Stimulated activated CD8-positive, alpha-beta memory T cell treated with anti-CD3 and anti-CD28 coated beads, Interleukin-12 subunit alpha, Interleukin-12 subunit beta, amount 100 ng/mL, for 1 hour (primary cell): ENCODE data around the gene NKAIN4.

Source experiments
- DNase-seq: peaks from one replicate; pipeline ENCODE4 v3.0.0-alpha.2; 2020; ENCODE audit warnings: low read depth

Gene NKAIN4

GRCh38 chr20:63194007-63194796 lies 60.1 kb downstream of the NKAIN4 start:
- DNase-seq = no peak

- DNase-seq = no peak
Measured at GRCh38 chr20:63192721-63193120, 61.5 kb downstream of the NKAIN4 start.

- no peak for DNase-seq
Measured at GRCh38 chr20:63191400-63191799, 62.9 kb downstream of the NKAIN4 start.

- DNase-seq = no peak
Measured at GRCh38 chr20:63190828-63191227, 63.4 kb downstream of the NKAIN4 start.
